B cell (primary cell): ENCODE data around the gene NAB2. TPM values are rescaled to one million over a fixed set of nuclear protein-coding genes. Genes with fewer than 3 reads are reported as not detected.
A peak's percentile ranks its signal among the peaks of the same experiment; 100 is the strongest.

Source experiments
- ATAC-seq: fragments of 200-7000 bp; cut with Tn5 transposase; one replicate; pipeline ENCODE4 v1.10.0; 2021; ENCODE audit warnings: low read depth, mild to moderate bottlenecking, moderate number of reproducible peaks, moderate library complexity
- CTCF ChIA-PET: fragments of 350-600 bp; sonication (Branson Sonifier 250); formaldehyde crosslinking; loops from one replicate; lab custom pipeline; 2021; ENCODE audit warnings: antibody characterized with exemption, inconsistent platforms; lab: Charles Lee
- POLR2A ChIA-PET: fragments of 350-600 bp; sonication (Branson Sonifier 250); formaldehyde crosslinking; loops from one replicate; lab custom pipeline; 2021; ENCODE audit warnings: antibody characterized with exemption; lab: Charles Lee
- DNase-seq: peaks from one replicate; pipeline ENCODE4 v3.0.0; 2013
- H2AFZ ChIP-seq: 2 replicates; pipeline ENCODE4 v1.6.1; 2012; ENCODE audit warnings: mild to moderate bottlenecking, low read depth, low read length; ENCODE audit not compliant: insufficient read depth, poor library complexity, severe bottlenecking
- H3K27ac ChIP-seq, 2 donors: 1 replicate in 1 of 2; 2 replicates in 1 of 2; pipeline ENCODE4 v1.5.1; 2012 to 2013; ENCODE audit warnings: low read length in 2 of 2, mild to moderate bottlenecking in 2 of 2, moderate library complexity in 1 of 2
- H3K27me3 ChIP-seq, 4 experiments: fragments of 200-600 bp in 1 of 4; sonication (generic) in 1 of 4; replicated peaks in 1 of 4; 1 replicate in 2 of 4; 2 replicates in 2 of 4; pipeline versions ENCODE4 v1.6.1 to v1.7.0; 2013 to 2016; ENCODE audit warnings: low read length in 3 of 4, mild to moderate bottlenecking in 2 of 4, mixed read lengths in 1 of 4, moderate library complexity in 1 of 4; ENCODE audit not compliant: insufficient read depth in 4 of 4, control insufficient read depth in 3 of 4; ENCODE audit errors: control extremely low read depth in 1 of 4
- H3K36me3 ChIP-seq, 2 experiments: replicated peaks in 1 of 2; 1 replicate in 1 of 2; 2 replicates in 1 of 2; pipeline versions ENCODE4 v1.6.1 to v1.7.1; 2013; ENCODE audit warnings: low read length in 1 of 2; ENCODE audit not compliant: insufficient read depth in 2 of 2, control insufficient read depth in 1 of 2; ENCODE audit errors: control extremely low read depth in 1 of 2, extremely low read depth in 1 of 2
- H3K4me1 ChIP-seq, 2 donors: fragments of 200-600 bp in 1 of 2; sonication (generic) in 1 of 2; 1 replicate in 1 of 2; 2 replicates in 1 of 2; pipeline versions ENCODE4 v1.5.1 to v1.6.1; 2013 to 2017; ENCODE audit warnings: low read length in 2 of 2; ENCODE audit not compliant: control insufficient read depth in 2 of 2, insufficient read depth in 2 of 2
- H3K4me2 ChIP-seq: replicated peaks from 2 replicates; pipeline ENCODE3; 2012; ENCODE audit warnings: mild to moderate bottlenecking, low read depth, low read length; ENCODE audit not compliant: poor library complexity, severe bottlenecking
- H3K4me3 ChIP-seq, 5 experiments: fragments of 200-600 bp in 1 of 5; sonication (generic) in 1 of 5; 1 replicate in 3 of 5; 2 replicates in 2 of 5; pipeline versions ENCODE4 v1.5.1 to v1.7.0; 2011 to 2016; ENCODE audit warnings: low read length in 4 of 5, mild to moderate bottlenecking in 4 of 5, low read depth in 2 of 5, control low read depth in 1 of 5, moderate library complexity in 1 of 5; ENCODE audit not compliant: insufficient read depth in 1 of 5; ENCODE audit errors: control extremely low read depth in 1 of 5, extremely low read depth in 1 of 5
- H3K79me2 ChIP-seq: fragments of 200-600 bp; sonication (generic); one replicate; pipeline ENCODE4 v1.6.0; 2016; ENCODE audit warnings: low read length; ENCODE audit not compliant: control insufficient read depth, insufficient read depth
- H3K9ac ChIP-seq: fragments of 200-600 bp; sonication (generic); 2 replicates; pipeline ENCODE4 v1.6.1; 2017; ENCODE audit warnings: mild to moderate bottlenecking, low read length, moderate library complexity
- H3K9me3 ChIP-seq, 3 donors: one replicate each; pipeline versions ENCODE4 v1.6.1 to v1.7.1; 2013; ENCODE audit warnings: low read length in 2 of 3; ENCODE audit not compliant: control insufficient read depth in 2 of 3, insufficient read depth in 1 of 3; ENCODE audit errors: control extremely low read depth in 1 of 3
- H4K20me1 ChIP-seq: 2 replicates; pipeline ENCODE4 v1.6.0; 2012; ENCODE audit warnings: mild to moderate bottlenecking, low read length; ENCODE audit not compliant: insufficient read depth, control insufficient read depth, poor library complexity, severe bottlenecking
- H3K27ac Mint-ChIP-seq: one replicate; pipeline ENCODE4 v1.8.0; 2021; ENCODE audit warnings: mixed read lengths
- H3K27me3 Mint-ChIP-seq: one replicate; pipeline ENCODE4 v1.8.0; 2021; ENCODE audit warnings: mixed read lengths
- H3K4me1 Mint-ChIP-seq: one replicate; pipeline ENCODE4 v1.8.0; 2021; ENCODE audit warnings: mixed read lengths
- H3K4me3 Mint-ChIP-seq: one replicate; pipeline ENCODE4 v1.8.0; 2021; ENCODE audit warnings: mixed read lengths
- H3K9me3 Mint-ChIP-seq: one replicate; pipeline ENCODE4 v1.8.0; 2022; ENCODE audit warnings: mixed read lengths; ENCODE audit not compliant: insufficient read depth
- CTCF ChIP-seq: fragments of 200-600 bp; IDR thresholded peaks from one replicate; pipeline ENCODE4 v1.8.0; 2022; ENCODE audit warnings: antibody characterized with exemption, mild to moderate bottlenecking
- EZH2 ChIP-seq: IDR thresholded peaks from 2 replicates; pipeline ENCODE4 v1.6.1; 2012; ENCODE audit warnings: borderline replicate concordance, low read depth, mild to moderate bottlenecking, moderate library complexity, low read length; ENCODE audit not compliant: insufficient read depth, poor library complexity, severe bottlenecking
- WGBS: methylation state at CpG from one replicate; pipeline ENCODE4 v1.1.5; 2013; ENCODE audit warnings: missing lambda C conversion rate; ENCODE audit not compliant: insufficient coverage; 5-methylcytosine and 5-hydroxymethylcytosine counted together
- intact Hi-C: fragments of 100-400 bp; cut with micrococcal nuclease; formaldehyde crosslinking; loops from one replicate; pipeline ENCODE4 v1.10.0; 2022
- polyA plus RNA-seq: library from polyadenylated mRNA; depleted of rRNA; stranded (reverse); fragments of >200 nt; gene quantifications from 2 replicates; pipeline ENCODE4 v1.2.3, GENCODE V29; 2012
- total RNA-seq, 2 donors: library from RNA; stranded (reverse); fragments of 120-200 nt in 1 of 2; gene quantifications; 1 replicate in 1 of 2; 2 replicates in 1 of 2; pipeline versions ENCODE4 v1.2.3 to v1.2.4, GENCODE V29; 2013 to 2022

NAB2 gene
- total and polyA plus RNA-seq, 2 donors (not counting 1 experiment from before 2014, with no cell fraction given) = 6.7 to 52.1 TPM

GRCh38 chr12:57106021-57106708 is 17.3 kb downstream of the NAB2 start:
- ChIA-PET POLR2A (interaction anchor here (0.8 to 1.5 kb wide), 2 partner anchors 9 to 14 kb away, joined by 3 to 4 read pairs; no protein-coding TSS in a partner anchor), CTCF (interaction anchor here (0.8 to 14.2 kb wide), 4 partner anchors 13 to 137 kb away, joined by 3 to 246 read pairs (median 7); partner anchors contain the start of gene NAB2)
- ATAC-seq (no peak), DNase-seq (peak; percentile 12)
- H3K36me3 ChIP-seq = peaks cover 2 to 71% of the 10 kb centered on the region in 2 experiments
- 95% methylated on average over 9 of the region's 9 CpGs for WGBS
- no peak overlapping the region for H3K27ac Mint-ChIP-seq
- H3K4me1 ChIP-seq = peaks cover 16 to 34% of the 10 kb centered on the region in 2 donors
- no peak overlapping the region for H3K4me3 Mint-ChIP-seq
- no peaks in the 10 kb centered on the region for H3K27me3 ChIP-seq
- TF ChIP-seq CTCF = no peak
- no peak for TF ChIP-seq EZH2
- no peak overlapping the region for H3K4me3 ChIP-seq
- peaks cover 48% of the 10 kb centered on the region for H3K4me1 Mint-ChIP-seq
- H3K9me3 ChIP-seq = no peaks in the 10 kb centered on the region
- H3K27me3 Mint-ChIP-seq = no peaks in the 10 kb centered on the region
- intact Hi-C loops = no loop called here
- H2AFZ ChIP-seq = no peak overlapping the region
- H3K9ac ChIP-seq = no peak overlapping the region
- H3K4me2 ChIP-seq = no peak overlapping the region
- H4K20me1 ChIP-seq = peaks cover 73% of the 10 kb centered on the region
- peak overlapping the region in 1 of 2 donors; percentile 40 for H3K27ac ChIP-seq
- H3K9me3 Mint-ChIP-seq = no peaks in the 10 kb centered on the region
- peaks cover 64% of the 10 kb centered on the region for H3K79me2 ChIP-seq
